ENCODE data around the gene CRYZL1.

DNA sequence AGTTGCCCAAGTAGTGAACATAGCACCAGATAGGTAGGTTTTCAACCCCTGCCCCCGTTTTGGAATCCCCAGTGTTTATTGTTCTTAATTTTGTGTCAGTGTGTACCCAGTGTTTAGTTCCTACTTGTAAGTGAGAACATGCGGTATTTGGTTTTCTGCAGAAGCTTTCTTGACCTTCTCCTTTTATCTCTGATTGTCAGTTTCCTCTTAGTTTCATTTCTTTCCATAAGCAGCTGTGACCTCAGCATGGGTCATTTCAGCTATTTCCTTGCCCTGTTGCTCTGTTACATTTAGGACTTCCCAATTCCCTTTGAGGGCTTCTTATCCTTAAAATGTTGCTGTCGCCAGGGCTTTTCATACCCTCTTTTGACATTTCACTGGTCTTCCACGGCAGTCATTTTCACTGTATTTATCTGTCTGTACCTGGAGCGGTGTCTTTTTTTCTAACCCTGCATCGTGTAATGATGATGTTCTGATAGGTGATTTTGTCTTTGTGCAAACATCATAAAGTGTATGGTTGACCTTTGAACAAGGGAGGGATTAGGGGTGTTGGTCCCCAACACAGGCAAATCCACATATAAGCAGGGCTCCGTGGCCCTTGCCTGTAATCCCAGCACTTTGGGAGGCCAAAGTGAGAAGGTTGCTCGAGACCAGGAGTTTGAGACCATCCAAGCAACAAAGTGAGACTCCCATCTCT is 15.7 kb upstream of the CRYZL1 start:
- TF ChIP-seq CTCF (IDR thresholded peaks at IDR 0.05; ENCODE audit: low read depth, low read length): no peak
- no peak for TF ChIP-seq EZH2phosphoT487 (IDR thresholded peaks at IDR 0.05; ENCODE audit: low read depth)

Measured in OCI-LY3 (cell line).